SK-N-SH (cell line): ENCODE measurements around the gene FBXL15. TPM values are rescaled to one million over a fixed set of nuclear protein-coding genes. Genes with fewer than 3 reads are reported as not detected.

Source experiments
- CTCF ChIA-PET: fragments of 300-600, 350-600 bp; formaldehyde crosslinking; extraction: SDS; loops from one replicate; lab custom pipeline; 2021; lab: Yijun Ruan, JAX
- POLR2A ChIA-PET: fragments of 350-600 bp; sonication (Branson Sonifier 250); formaldehyde crosslinking; extraction: SDS; loops from one replicate; lab custom pipeline; 2020; ENCODE audit warnings: antibody characterized with exemption, inconsistent platforms; lab: Yijun Ruan, JAX
- DNase-seq: peaks from one replicate; pipeline ENCODE4 v3.0.0; 2012
- H2AFZ ChIP-seq: fragments of 200-600 bp; sonication (generic); 2 replicates; pipeline ENCODE4 v1.8.1; 2016; ENCODE audit warnings: antibody characterized with exemption, mild to moderate bottlenecking, low read depth
- H3F3A ChIP-seq: fragments of 200-600 bp; sonication (generic); replicated peaks from 2 replicates; pipeline ENCODE3; 2016; ENCODE audit warnings: antibody characterized with exemption, mild to moderate bottlenecking; ENCODE audit not compliant: insufficient read depth
- H3K27ac ChIP-seq, 2 experiments: fragments of 200-500 bp in 1 of 2; fragments of 200-600 bp in 1 of 2; sonication (Bioruptor generic) in 1 of 2; sonication (generic), shearing (Covaris generic) in 1 of 2; 2 replicates each; pipeline versions ENCODE4 v1.5.1 to v1.6.1; 2014 to 2016; ENCODE audit warnings: low read depth in 2 of 2, inconsistent platforms in 1 of 2, low read length in 1 of 2, mild to moderate bottlenecking in 1 of 2, mixed read lengths in 1 of 2
- H3K27me3 ChIP-seq: fragments of 200-600 bp; sonication (generic), shearing (Covaris generic); 2 replicates; pipeline ENCODE4 v1.6.1; 2016; ENCODE audit warnings: mixed run types; ENCODE audit not compliant: insufficient read depth
- H3K36me3 ChIP-seq, 2 experiments: fragments of 200-500 bp in 1 of 2; fragments of 200-600 bp in 1 of 2; sonication (Bioruptor generic) in 1 of 2; sonication (generic) in 1 of 2; replicated peaks in 1 of 2; 2 replicates each; pipeline versions ENCODE3 to v1.5.1; 2014 to 2016; ENCODE audit warnings: low read length in 1 of 2, mild to moderate bottlenecking in 1 of 2; ENCODE audit not compliant: insufficient read depth in 2 of 2, control insufficient read depth in 1 of 2
- H3K4me1 ChIP-seq, 2 experiments: fragments of 200-500 bp in 1 of 2; fragments of 200-600 bp in 1 of 2; sonication (Bioruptor generic) in 1 of 2; sonication (generic), shearing (Covaris generic) in 1 of 2; 2 replicates each; pipeline versions ENCODE4 v1.5.1 to v1.6.1; 2014 to 2016; ENCODE audit warnings: low read depth in 1 of 2, low read length in 1 of 2, mixed run types in 1 of 2; ENCODE audit not compliant: insufficient read depth in 2 of 2, control insufficient read depth in 1 of 2
- H3K4me2 ChIP-seq: fragments of 200-600 bp; sonication (generic), shearing (Covaris generic); 2 replicates; pipeline ENCODE4 v1.6.1; 2017; ENCODE audit warnings: mixed run types
- H3K4me3 ChIP-seq, 2 experiments: fragments of 200-500 bp in 1 of 2; fragments of 200-600 bp in 1 of 2; sonication (Bioruptor generic) in 1 of 2; sonication (generic), shearing (Covaris generic) in 1 of 2; 2 replicates each; pipeline versions ENCODE4 v1.5.1 to v1.8.1; 2014 to 2016; ENCODE audit warnings: low read depth in 2 of 2, inconsistent platforms in 1 of 2, low read length in 1 of 2, mild to moderate bottlenecking in 1 of 2, mixed read lengths in 1 of 2, moderate library complexity in 1 of 2
- H3K79me2 ChIP-seq: fragments of 200-600 bp; sonication (generic); 2 replicates; pipeline ENCODE4 v1.8.1; 2017; ENCODE audit warnings: mild to moderate bottlenecking; ENCODE audit not compliant: insufficient read depth
- H3K9ac ChIP-seq: fragments of 200-600 bp; sonication (generic); 2 replicates; pipeline ENCODE4 v1.6.1; 2017; ENCODE audit warnings: mixed run types
- H3K9me2 ChIP-seq: fragments of 200-600 bp; sonication (generic); 2 replicates; pipeline ENCODE4 v1.6.1; 2017; ENCODE audit warnings: mixed run types
- H3K9me3 ChIP-seq: fragments of 200-600 bp; sonication (generic); 2 replicates; pipeline ENCODE4 v1.6.1; 2017; ENCODE audit warnings: mixed run types, mild to moderate bottlenecking, moderate library complexity
- H4K20me1 ChIP-seq: fragments of 200-600 bp; sonication (generic); 2 replicates; pipeline ENCODE4 v1.6.1; 2017; ENCODE audit warnings: mild to moderate bottlenecking, mixed run types; ENCODE audit not compliant: insufficient read depth
- EP300 ChIP-seq, 2 experiments: IDR thresholded peaks; 2 replicates each; pipeline versions ENCODE4 v1.4.0 to v1.6.1; 2012; ENCODE audit warnings: borderline replicate concordance in 1 of 2, low read depth in 1 of 2, low read length in 1 of 2
- FOSL2 ChIP-seq: IDR thresholded peaks from 2 replicates; pipeline ENCODE4 v1.4.0; 2012; ENCODE audit warnings: low read depth, mild to moderate bottlenecking, moderate library complexity, borderline replicate concordance
- IRF3 ChIP-seq: fragments of 150-350 bp; IDR thresholded peaks from 2 replicates; pipeline ENCODE4 v1.6.1; 2016; ENCODE audit warnings: mild to moderate bottlenecking, low read depth, low read length
- JUND ChIP-seq: IDR thresholded peaks from 2 replicates; pipeline ENCODE4 v1.4.0; 2012
- MEF2A ChIP-seq: IDR thresholded peaks from 2 replicates; pipeline ENCODE4 v1.4.0; 2012; ENCODE audit warnings: low read depth, borderline replicate concordance
- MXI1 ChIP-seq: IDR thresholded peaks from 2 replicates; pipeline ENCODE4 v1.6.1; 2012; ENCODE audit warnings: mild to moderate bottlenecking, low read depth, low read length, improper control_type of control experiment
- NFIC ChIP-seq: IDR thresholded peaks from 2 replicates; pipeline ENCODE4 v1.4.0; 2012; ENCODE audit warnings: borderline replicate concordance
- RAD21 ChIP-seq: IDR thresholded peaks from 2 replicates; pipeline ENCODE4 v1.6.1; 2012; ENCODE audit warnings: mild to moderate bottlenecking, low read length
- RFX5 ChIP-seq: IDR thresholded peaks from 2 replicates; pipeline ENCODE4 v1.6.1; 2012; ENCODE audit warnings: mild to moderate bottlenecking, improper control_type of control experiment, low read length
- RXRA ChIP-seq: IDR thresholded peaks from 2 replicates; pipeline ENCODE4 v1.4.0; 2012; ENCODE audit warnings: low read depth, mild to moderate bottlenecking, borderline replicate concordance
- SIN3A ChIP-seq: IDR thresholded peaks from 2 replicates; pipeline ENCODE4 v1.6.1; 2012; ENCODE audit warnings: low read depth, mild to moderate bottlenecking, low read length, moderate library complexity, borderline replicate concordance
- TAF1 ChIP-seq: IDR thresholded peaks from 2 replicates; pipeline ENCODE4 v1.6.1; 2012; ENCODE audit warnings: low read depth, mild to moderate bottlenecking, low read length, moderate library complexity, borderline replicate concordance
- USF2 ChIP-seq: fragments of 150-350 bp; IDR thresholded peaks from 2 replicates; pipeline ENCODE4 v1.6.1; 2017; ENCODE audit warnings: antibody characterized with exemption, low read length, low read depth, borderline replicate concordance
- YY1 ChIP-seq: IDR thresholded peaks from 2 replicates; pipeline ENCODE4 v1.4.0; 2012; ENCODE audit warnings: low read depth, mild to moderate bottlenecking
- WGBS: methylation state at CpG from one replicate; pipeline ENCODE4 v1.1.6; 2017; ENCODE audit warnings: low lambda C conversion rate; 5-methylcytosine and 5-hydroxymethylcytosine counted together
- polyA plus RNA-seq, 3 experiments: library from polyadenylated mRNA; depleted of rRNA; stranded (reverse); fragments of >200 nt; gene quantifications; 2 replicates each; pipeline ENCODE4 v1.2.3, GENCODE V29; 2012

The FBXL15 gene
- polyA plus RNA-seq, 1 of the 3 experiments (the other 2 are of a cell fraction) = 17.2 TPM

GRCh38 chr10:102375250-102375649 lies 45.4 kb upstream of the FBXL15 start:
- H3K4me3 ChIP-seq = no peak overlapping the region
- TF ChIP-seq RAD21 = 0 out of 2 replicates have a peak, but pooled peaks have one; percentile 13
- TF ChIP-seq FOSL2 = no peak
- no peak overlapping the region for H3K27ac ChIP-seq
- no peaks in the 10 kb centered on the region for H3K27me3 ChIP-seq
- no peaks in the 10 kb centered on the region for H3K9me3 ChIP-seq
- WGBS = 85% methylated on average over 6 of the region's 7 CpGs
- H3F3A ChIP-seq = no peaks in the 10 kb centered on the region
- no peak for DNase-seq
- H2AFZ ChIP-seq = no peak overlapping the region
- no peak overlapping the region for H3K4me2 ChIP-seq
- H4K20me1 ChIP-seq = no peaks in the 10 kb centered on the region
- H3K36me3 ChIP-seq = peaks cover 39 to 50% of the 10 kb centered on the region in 2 experiments
- CTCF ChIA-PET = interaction anchor here (1.2 to 9.6 kb wide), 6 partner anchors 10 to 206 kb away, joined by 3 to 67 read pairs (median 10); no protein-coding TSS in a partner anchor
- H3K79me2 ChIP-seq = no peaks in the 10 kb centered on the region
- no peak overlapping the region for H3K9ac ChIP-seq
- H3K4me1 ChIP-seq = no peaks in the 10 kb centered on the region
- no peaks in the 10 kb centered on the region for H3K9me2 ChIP-seq
- POLR2A ChIA-PET = no interaction called here

GRCh38 chr10:102375867-102376266 lies 44.8 kb upstream of the FBXL15 start:
- Histone ChIP-seq H4K20me1 (no peaks in the 10 kb centered on the region), H3K9ac (no peak overlapping the region), H3K4me2 (no peak overlapping the region), H3K9me3 (no peaks in the 10 kb centered on the region), H3K36me3 (peaks cover 33 to 46% of the 10 kb centered on the region in 2 experiments), H3F3A (no peaks in the 10 kb centered on the region), H3K9me2 (no peaks in the 10 kb centered on the region), H3K27ac (no peak overlapping the region), H2AFZ (no peak overlapping the region), H3K79me2 (no peaks in the 10 kb centered on the region), H3K4me3 (no peak overlapping the region), H3K4me1 (no peaks in the 10 kb centered on the region), H3K27me3 (no peaks in the 10 kb centered on the region)
- POLR2A ChIA-PET = no interaction called here
- TF ChIP-seq MEF2A (no peak), TAF1 (no peak), MXI1 (no peak), IRF3 (no peak), EP300 (IDR thresholded peaks at IDR 0.05; ENCODE audit: borderline replicate concordance in 1 of 2, low read depth in 1 of 2, low read length in 1 of 2) (no peak), NFIC (no peak), YY1 (no peak), FOSL2 (no peak), USF2 (no peak), RXRA (no peak), SIN3A (no peak), RFX5 (no peak), JUND (no peak)
- WGBS = 100% methylated on average over 2 of the region's 2 CpGs
- CTCF ChIA-PET = interaction anchor here (1.2 to 9.6 kb wide), 6 partner anchors 9 to 206 kb away, joined by 3 to 67 read pairs (median 10); no protein-coding TSS in a partner anchor
- no peak for DNase-seq
